HEK293 (cell line): ENCODE data around the gene SLC39A11.

Source experiments
- CTCF ChIA-PET: fragments of 350-600 bp; formaldehyde crosslinking; extraction: SDS; loops from one replicate; lab custom pipeline; 2021; ENCODE audit warnings: antibody characterized with exemption; lab: Yijun Ruan, JAX
- POLR2A ChIA-PET: fragments of 300-600 bp; formaldehyde crosslinking; extraction: SDS; loops from one replicate; lab custom pipeline; 2020; ENCODE audit warnings: antibody characterized with exemption, inconsistent platforms; lab: Yijun Ruan, JAX
- H3K27ac ChIP-seq: fragments of 200-500 bp; sonication (Bioruptor generic); 2 replicates; pipeline ENCODE4 v1.5.1; 2014; ENCODE audit warnings: low read depth, low read length, control low read depth, inconsistent platforms; ENCODE audit errors: extremely low read depth
- H3K36me3 ChIP-seq, 2 experiments: fragments of 200-500 bp in 1 of 2; sonication (Bioruptor generic) in 1 of 2; 1 replicate in 1 of 2; 2 replicates in 1 of 2; pipeline ENCODE4 v1.5.1; 2014 to 2017; ENCODE audit warnings: inconsistent platforms in 2 of 2, low read length in 2 of 2; ENCODE audit not compliant: control insufficient read depth in 2 of 2, insufficient read depth in 1 of 2
- H3K4me1 ChIP-seq: fragments of 200-500 bp; sonication (Bioruptor generic); 2 replicates; pipeline ENCODE4 v1.5.1; 2014; ENCODE audit warnings: mild to moderate bottlenecking, low read length, inconsistent platforms; ENCODE audit not compliant: control insufficient read depth, insufficient read depth
- H3K4me3 ChIP-seq: 2 replicates; pipeline ENCODE4 v1.5.1; 2011; ENCODE audit warnings: low read depth, mild to moderate bottlenecking, control low read depth, low read length, moderate library complexity
- H3K9me3 ChIP-seq: fragments of 200-500 bp; sonication (Bioruptor generic); 2 replicates; pipeline ENCODE4 v1.5.1; 2014; ENCODE audit warnings: low read depth, low read length, inconsistent platforms; ENCODE audit not compliant: control insufficient read depth, insufficient read depth
- BCL11A ChIP-seq: fragments of 450-650 bp; formaldehyde crosslinking; IDR thresholded peaks from 2 replicates; pipeline ENCODE4 v1.5.1; 2016; ENCODE audit warnings: low read depth, missing biosample characterization, missing genetic modification characterization
- EGR2 ChIP-seq: fragments of 450-650 bp; formaldehyde crosslinking; IDR thresholded peaks from 2 replicates; pipeline ENCODE4 v1.5.1; 2016; ENCODE audit warnings: low read depth, missing biosample characterization, missing genetic modification characterization
- PATZ1 ChIP-seq: fragments of 450-650 bp; formaldehyde crosslinking; IDR thresholded peaks from 2 replicates; pipeline ENCODE4 v1.5.1; 2016; ENCODE audit warnings: missing biosample characterization, missing genetic modification characterization
- ZBTB20 ChIP-seq: fragments of 450-650 bp; formaldehyde crosslinking; IDR thresholded peaks from 2 replicates; pipeline ENCODE4 v1.5.1; 2016; ENCODE audit warnings: missing biosample characterization, missing genetic modification characterization
- ZFP3 ChIP-seq: fragments of 450-650 bp; formaldehyde crosslinking; IDR thresholded peaks from 2 replicates; pipeline ENCODE4 v1.5.1; 2016; ENCODE audit warnings: low read depth, missing biosample characterization, missing genetic modification characterization
- ZNF138 ChIP-seq: fragments of 450-650 bp; formaldehyde crosslinking; IDR thresholded peaks from 2 replicates; pipeline ENCODE4 v1.5.1; 2016; ENCODE audit warnings: missing biosample characterization, missing genetic modification characterization, borderline replicate concordance
- ZNF394 ChIP-seq: fragments of 450-650 bp; formaldehyde crosslinking; IDR thresholded peaks from 2 replicates; pipeline ENCODE4 v1.5.1; 2016; ENCODE audit warnings: missing biosample characterization, missing genetic modification characterization, mild to moderate bottlenecking, moderate library complexity, borderline replicate concordance
- ZNF423 ChIP-seq: fragments of 450-650 bp; formaldehyde crosslinking; IDR thresholded peaks from 2 replicates; pipeline ENCODE4 v1.5.1; 2016; ENCODE audit warnings: missing biosample characterization, missing genetic modification characterization
- ZNF433 ChIP-seq: fragments of 450-650 bp; formaldehyde crosslinking; IDR thresholded peaks from 2 replicates; pipeline ENCODE4 v1.5.1; 2016; ENCODE audit warnings: missing biosample characterization, missing genetic modification characterization, low read depth
- ZNF529 ChIP-seq: fragments of 450-650 bp; formaldehyde crosslinking; IDR thresholded peaks from 2 replicates; pipeline ENCODE4 v1.5.1; 2017; ENCODE audit warnings: missing genetic modification characterization, missing biosample characterization; ENCODE audit not compliant: insufficient replicate concordance
- ZNF561 ChIP-seq: fragments of 450-650 bp; IDR thresholded peaks from 2 replicates; pipeline ENCODE4 v1.5.1; 2018; ENCODE audit warnings: missing biosample characterization, missing genetic modification characterization, borderline replicate concordance
- ZNF571 ChIP-seq: fragments of 450-650 bp; formaldehyde crosslinking; IDR thresholded peaks from 2 replicates; pipeline ENCODE4 v1.5.0; 2017; ENCODE audit warnings: missing biosample characterization, missing genetic modification characterization
- ZNF610 ChIP-seq: fragments of 450-650 bp; formaldehyde crosslinking; IDR thresholded peaks from 2 replicates; pipeline ENCODE4 v1.5.1; 2016; ENCODE audit warnings: missing biosample characterization, missing genetic modification characterization, borderline replicate concordance
- ZNF623 ChIP-seq: fragments of 450-650 bp; formaldehyde crosslinking; IDR thresholded peaks from 2 replicates; pipeline ENCODE4 v1.5.1; 2016; ENCODE audit warnings: missing biosample characterization, missing genetic modification characterization
- ZNF624 ChIP-seq: fragments of 450-650 bp; formaldehyde crosslinking; IDR thresholded peaks from 2 replicates; pipeline ENCODE4 v1.5.1; 2017; ENCODE audit warnings: missing biosample characterization, missing genetic modification characterization
- ZNF670 ChIP-seq: fragments of 450-650 bp; formaldehyde crosslinking; IDR thresholded peaks from 2 replicates; pipeline ENCODE4 v1.5.1; 2016; ENCODE audit warnings: missing biosample characterization, missing genetic modification characterization, low read depth
- ZNF768 ChIP-seq: fragments of 450-650 bp; formaldehyde crosslinking; IDR thresholded peaks from 2 replicates; pipeline ENCODE4 v1.5.1; 2018; ENCODE audit warnings: missing biosample characterization, mild to moderate bottlenecking, missing genetic modification characterization
- TF ChIP-seq, protein P1 (sequence below): fragments of 450-650 bp; formaldehyde crosslinking; IDR thresholded peaks from 2 replicates; pipeline ENCODE4 v1.5.1; 2016; ENCODE audit warnings: missing biosample characterization, missing genetic modification characterization
- TF ChIP-seq, protein P2 (sequence below): fragments of 450-650 bp; formaldehyde crosslinking; optimal IDR thresholded peaks from 2 replicates; pipeline ENCODE3; 2016; ENCODE audit warnings: missing biosample characterization, mild to moderate bottlenecking, missing genetic modification characterization
- TF ChIP-seq, protein P3 (sequence below): fragments of 450-650 bp; formaldehyde crosslinking; IDR thresholded peaks from 2 replicates; pipeline ENCODE4 v1.5.1; 2016; ENCODE audit warnings: missing biosample characterization, missing genetic modification characterization

The SLC39A11 gene

DNA sequence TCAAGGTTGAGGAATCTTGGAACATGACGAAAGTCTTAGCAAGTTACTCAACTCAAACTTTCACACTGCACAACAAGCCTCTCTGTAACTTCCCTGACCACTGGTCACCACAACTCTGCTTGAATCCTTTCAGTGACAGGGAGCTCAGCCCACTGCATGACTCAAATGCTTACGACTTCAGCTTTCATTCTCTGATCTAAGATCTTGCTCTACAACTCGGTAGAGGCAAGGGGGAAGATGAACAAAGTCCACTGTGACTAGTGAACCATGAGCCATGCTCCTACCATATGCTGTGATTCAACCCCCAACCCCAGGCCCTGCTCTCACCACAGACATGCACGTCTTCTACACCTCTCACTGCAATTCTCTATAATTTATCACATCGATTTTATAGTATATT is 160.9 kb downstream of the SLC39A11 start:
- no peaks in the 10 kb centered on the region for H3K36me3 ChIP-seq
- TF ChIP-seq ZNF768 (tag by site-specific recombination) (no peak), BCL11A (tag by site-specific recombination) (no peak), ZNF670 (no peak), ZNF561 (tag by site-specific recombination) (no peak), ZNF624 (tag by site-specific recombination) (no peak), ZBTB20 (tag by site-specific recombination) (no peak), ZNF610 (tag by site-specific recombination) (no peak), ZNF571 (tag by site-specific recombination) (no peak), ZNF394 (tag by site-specific recombination) (no peak), EGR2 (tag by site-specific recombination) (no peak)
- TF ChIP-seq, protein P1, sequence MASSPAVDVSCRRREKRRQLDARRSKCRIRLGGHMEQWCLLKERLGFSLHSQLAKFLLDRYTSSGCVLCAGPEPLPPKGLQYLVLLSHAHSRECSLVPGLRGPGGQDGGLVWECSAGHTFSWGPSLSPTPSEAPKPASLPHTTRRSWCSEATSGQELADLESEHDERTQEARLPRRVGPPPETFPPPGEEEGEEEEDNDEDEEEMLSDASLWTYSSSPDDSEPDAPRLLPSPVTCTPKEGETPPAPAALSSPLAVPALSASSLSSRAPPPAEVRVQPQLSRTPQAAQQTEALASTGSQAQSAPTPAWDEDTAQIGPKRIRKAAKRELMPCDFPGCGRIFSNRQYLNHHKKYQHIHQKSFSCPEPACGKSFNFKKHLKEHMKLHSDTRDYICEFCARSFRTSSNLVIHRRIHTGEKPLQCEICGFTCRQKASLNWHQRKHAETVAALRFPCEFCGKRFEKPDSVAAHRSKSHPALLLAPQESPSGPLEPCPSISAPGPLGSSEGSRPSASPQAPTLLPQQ (tag by site-specific recombination), result no peak
- TF ChIP-seq, protein P2, sequence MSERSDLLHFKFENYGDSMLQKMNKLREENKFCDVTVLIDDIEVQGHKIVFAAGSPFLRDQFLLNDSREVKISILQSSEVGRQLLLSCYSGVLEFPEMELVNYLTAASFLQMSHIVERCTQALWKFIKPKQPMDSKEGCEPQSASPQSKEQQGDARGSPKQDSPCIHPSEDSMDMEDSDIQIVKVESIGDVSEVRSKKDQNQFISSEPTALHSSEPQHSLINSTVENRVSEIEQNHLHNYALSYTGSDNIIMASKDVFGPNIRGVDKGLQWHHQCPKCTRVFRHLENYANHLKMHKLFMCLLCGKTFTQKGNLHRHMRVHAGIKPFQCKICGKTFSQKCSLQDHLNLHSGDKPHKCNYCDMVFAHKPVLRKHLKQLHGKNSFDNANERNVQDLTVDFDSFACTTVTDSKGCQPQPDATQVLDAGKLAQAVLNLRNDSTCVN (tag by site-specific recombination), result no peak
- TF ChIP-seq, all 188 proteins: peak for 0
- Histone ChIP-seq H3K4me3 (no peak overlapping the region), H3K27ac (no peak overlapping the region), H3K9me3 (no peaks in the 10 kb centered on the region), H3K4me1 (no peaks in the 10 kb centered on the region)
- ChIA-PET POLR2A (no interaction called here), CTCF (interaction anchor here (0.6 kb wide), 1 partner anchor 1914 kb away, joined by 3 read pairs; no protein-coding TSS in a partner anchor)

- no peak for TF ChIP-seq PATZ1
- no peak for TF ChIP-seq ZNF529 (tag by site-specific recombination)
- no peak for TF ChIP-seq ZNF623 (tag by site-specific recombination)
- POLR2A ChIA-PET, result no interaction called here
Measured at GRCh38 chr17:72931163-72931562, 161.3 kb downstream of the SLC39A11 start.

GRCh38 chr17:72930031-72930430 is 162.5 kb downstream of the SLC39A11 start:
- TF ChIP-seq ZFP3 (tag by site-specific recombination), result no peak
- no peak for TF ChIP-seq ZNF423 (tag by site-specific recombination)
- TF ChIP-seq, protein P3, sequence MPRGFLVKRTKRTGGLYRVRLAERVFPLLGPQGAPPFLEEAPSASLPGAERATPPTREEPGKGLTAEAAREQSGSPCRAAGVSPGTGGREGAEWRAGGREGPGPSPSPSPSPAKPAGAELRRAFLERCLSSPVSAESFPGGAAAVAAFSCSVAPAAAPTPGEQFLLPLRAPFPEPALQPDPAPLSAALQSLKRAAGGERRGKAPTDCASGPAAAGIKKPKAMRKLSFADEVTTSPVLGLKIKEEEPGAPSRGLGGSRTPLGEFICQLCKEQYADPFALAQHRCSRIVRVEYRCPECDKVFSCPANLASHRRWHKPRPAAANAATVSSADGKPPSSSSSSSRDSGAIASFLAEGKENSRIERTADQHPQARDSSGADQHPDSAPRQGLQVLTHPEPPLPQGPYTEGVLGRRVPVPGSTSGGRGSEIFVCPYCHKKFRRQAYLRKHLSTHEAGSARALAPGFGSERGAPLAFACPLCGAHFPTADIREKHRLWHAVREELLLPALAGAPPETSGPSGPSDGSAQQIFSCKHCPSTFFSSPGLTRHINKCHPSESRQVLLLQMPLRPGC (tag by site-specific recombination), result no peak
- no peak for TF ChIP-seq ZNF433 (tag by site-specific recombination)
- TF ChIP-seq ZNF623 (tag by site-specific recombination), result no peak
- TF ChIP-seq ZNF138 (tag by site-specific recombination), result no peak
- Histone ChIP-seq H3K4me3 (no peak overlapping the region), H3K9me3 (no peaks in the 10 kb centered on the region), H3K36me3 (no peaks in the 10 kb centered on the region), H3K4me1 (no peaks in the 10 kb centered on the region), H3K27ac (no peak overlapping the region)
- CTCF ChIA-PET, result no interaction called here
- POLR2A ChIA-PET, result no interaction called here

More at GRCh38 chr17:72931163-72931562, 161.3 kb downstream of the SLC39A11 start:
- Histone ChIP-seq H3K27ac (no peak overlapping the region), H3K9me3 (no peaks in the 10 kb centered on the region), H3K4me1 (no peaks in the 10 kb centered on the region), H3K36me3 (no peaks in the 10 kb centered on the region), H3K4me3 (no peak overlapping the region)
- CTCF ChIA-PET, result interaction anchor here (0.6 kb wide), 1 partner anchor 1914 kb away, joined by 3 read pairs; no protein-coding TSS in a partner anchor
